HG03135 (cell line): ENCODE measurements around the gene BARD1.
"Not testable (repeated sequence)": the region's sequence is repeated elsewhere in the genome, so short reads cannot be mapped to it uniquely, and the experiment has no call there.

ENCODE experiments used
- ATAC-seq: cut with Tn5 transposase; IDR thresholded peaks from one replicate; pipeline ENCODE4 v1.9.1; 2021; ENCODE audit warnings: mild to moderate bottlenecking, moderate library complexity; ENCODE audit not compliant: unreplicated experiment

The BARD1 gene

DNA sequence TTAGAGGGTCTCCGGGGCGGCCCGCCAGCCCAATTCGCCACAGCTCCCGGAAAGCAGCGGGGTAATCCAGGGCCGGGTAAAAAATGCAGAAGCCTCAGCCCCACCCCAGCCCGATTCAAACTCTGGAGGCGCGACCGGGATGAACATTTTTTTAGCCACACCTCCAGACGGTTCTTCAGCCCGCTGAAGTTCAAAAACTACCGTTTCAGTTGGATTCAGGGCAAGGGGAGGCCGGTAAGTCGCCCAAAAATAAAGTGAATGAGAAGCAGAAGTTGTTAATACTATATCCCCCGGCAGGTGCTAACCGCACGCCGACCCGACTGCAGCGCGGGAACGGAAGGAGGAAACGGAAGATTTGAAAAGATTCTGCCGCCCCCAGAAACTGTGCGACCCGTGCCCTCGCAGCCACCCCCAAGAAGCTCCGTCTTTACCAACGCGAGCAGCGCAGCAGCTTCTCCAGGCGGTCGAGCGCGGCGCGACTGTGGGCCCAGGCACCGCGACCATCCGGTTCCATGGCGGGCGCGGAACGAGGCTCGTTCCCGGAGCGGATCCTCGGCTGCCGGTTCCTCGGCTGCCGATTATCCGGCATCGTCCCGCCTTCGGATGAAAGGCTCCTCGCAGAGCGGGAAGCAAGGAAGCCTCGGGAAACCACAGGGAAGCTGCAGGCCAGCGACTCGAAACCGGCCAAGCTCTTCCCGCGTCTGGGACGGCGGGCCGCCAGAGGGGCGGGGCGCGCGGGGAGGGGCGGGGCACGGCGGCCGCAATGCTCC, at the start of gene BARD1:
BARD1 (minus strand) TSS at position 703 of the 770 bp plus-strand sequence; CDS start at position 589, 114 bp downstream.
- peak; percentile 28 for ATAC-seq

DNA sequence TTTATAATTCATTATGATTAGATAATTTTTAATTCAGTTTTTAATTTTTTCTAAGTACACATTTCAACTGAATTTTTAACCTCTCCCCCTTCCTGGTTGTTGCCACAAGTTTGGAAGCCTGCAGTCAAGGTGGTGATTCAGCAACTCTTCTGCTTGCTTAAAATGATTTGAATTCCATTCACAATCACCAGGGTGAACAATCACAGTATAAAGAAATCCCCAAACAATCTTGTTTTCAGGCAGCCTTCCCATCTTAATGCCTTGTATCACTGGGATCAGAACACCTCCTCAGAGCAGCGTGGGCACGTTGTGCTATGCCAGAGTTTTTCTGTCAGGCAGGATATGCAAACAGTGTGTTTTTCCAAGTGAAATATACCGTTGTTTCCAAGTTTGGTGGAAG, 46.7 kb upstream of the BARD1 start:
- no peak for ATAC-seq

DNA sequence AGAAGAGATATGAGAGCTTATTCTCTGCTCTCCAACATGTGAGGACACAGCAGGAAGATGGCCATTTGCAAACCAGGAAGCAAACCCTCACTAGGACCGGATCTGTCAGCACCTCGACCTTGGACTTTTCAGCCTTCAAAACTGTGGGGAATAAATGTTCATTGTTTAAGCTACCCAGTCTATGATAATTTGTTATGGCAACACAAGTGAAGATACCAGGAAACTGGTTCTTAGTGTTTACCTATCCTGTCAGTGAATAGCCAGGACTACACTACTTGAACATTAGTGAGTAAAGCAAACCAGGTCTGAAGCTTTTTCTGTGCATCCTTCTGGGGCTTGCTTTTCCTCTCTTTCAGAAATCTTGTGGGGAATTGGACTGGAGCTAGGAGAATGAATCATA, 44.4 kb upstream of the BARD1 start:
- ATAC-seq: no peak

DNA sequence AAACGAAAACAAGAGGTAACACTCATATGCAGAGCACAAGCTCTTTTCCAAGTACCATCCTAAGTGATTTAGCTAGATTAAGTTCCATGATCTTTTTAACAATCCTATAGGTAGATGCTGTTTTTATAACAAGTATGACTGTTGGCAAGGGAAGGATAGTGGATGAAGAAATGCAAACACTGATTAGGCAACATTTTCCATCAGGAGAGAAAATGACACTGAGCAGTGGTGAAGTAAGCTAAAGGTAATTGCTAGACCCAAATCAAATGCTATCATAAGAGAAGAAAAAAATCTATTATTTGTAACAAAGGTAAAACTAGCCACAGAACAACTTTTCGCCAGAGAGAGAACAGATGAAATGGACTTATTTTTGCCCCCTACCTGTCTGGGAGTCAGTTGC, 34.3 kb upstream of the BARD1 start:
- no peak for ATAC-seq

DNA sequence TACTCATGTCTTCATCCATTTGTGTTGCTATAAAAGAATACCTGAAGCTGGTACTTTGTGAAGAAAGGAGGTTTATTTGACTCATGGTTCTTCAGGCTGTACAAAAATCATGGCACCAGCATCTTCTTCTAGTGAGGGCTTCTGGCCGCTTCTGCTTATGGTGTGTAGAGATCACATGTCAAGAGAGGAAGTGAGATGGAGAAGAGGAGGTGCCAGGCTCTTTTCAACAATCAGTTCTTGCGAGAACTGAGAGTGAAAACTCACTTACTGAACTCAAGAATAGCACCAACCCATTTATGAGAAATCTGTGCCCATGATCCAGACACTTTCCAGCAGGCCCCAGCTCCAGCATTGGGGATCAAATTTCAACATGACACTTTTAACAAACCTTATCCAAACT, 30.0 kb upstream of the BARD1 start:
- ATAC-seq: peak; percentile 87

DNA sequence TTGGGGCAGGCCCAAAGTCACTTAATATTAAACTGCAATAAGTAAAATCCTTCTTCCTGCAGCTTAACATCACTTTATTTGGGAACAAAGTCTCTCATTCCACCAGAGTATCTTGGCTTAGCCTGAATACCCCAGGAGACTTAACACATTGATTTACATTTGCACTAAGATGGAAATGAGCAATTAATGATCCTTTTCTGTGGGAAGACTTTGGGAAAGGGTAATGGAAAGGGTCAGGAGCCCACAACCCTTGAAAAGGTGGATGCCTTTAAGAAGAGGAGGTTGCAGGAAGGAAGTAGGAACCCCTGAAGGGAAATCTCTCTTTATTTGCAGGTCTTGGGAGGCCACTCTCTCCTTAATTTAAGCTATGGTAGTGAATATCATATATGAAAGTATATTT, 28.0 kb upstream of the BARD1 start:
- no peak for ATAC-seq

DNA sequence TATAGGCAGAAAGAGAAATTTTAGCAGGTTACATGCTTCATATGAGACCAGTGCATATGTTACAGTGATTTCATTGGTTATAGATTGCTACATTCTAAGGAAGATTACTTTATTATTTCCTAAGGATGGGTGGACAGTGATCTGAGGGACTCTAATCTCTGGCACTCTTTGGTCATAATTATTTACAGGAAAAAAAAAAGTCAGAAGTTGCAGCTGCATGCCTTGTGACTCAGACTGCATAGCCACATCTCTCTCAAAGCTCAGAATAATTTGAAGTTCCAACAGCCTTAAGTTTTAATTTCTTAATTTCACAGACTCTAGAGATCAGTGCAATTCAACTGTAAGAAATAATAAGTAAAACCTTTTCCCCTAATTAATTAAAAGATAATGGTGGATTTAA, 27.1 kb upstream of the BARD1 start:
- ATAC-seq: no peak

DNA sequence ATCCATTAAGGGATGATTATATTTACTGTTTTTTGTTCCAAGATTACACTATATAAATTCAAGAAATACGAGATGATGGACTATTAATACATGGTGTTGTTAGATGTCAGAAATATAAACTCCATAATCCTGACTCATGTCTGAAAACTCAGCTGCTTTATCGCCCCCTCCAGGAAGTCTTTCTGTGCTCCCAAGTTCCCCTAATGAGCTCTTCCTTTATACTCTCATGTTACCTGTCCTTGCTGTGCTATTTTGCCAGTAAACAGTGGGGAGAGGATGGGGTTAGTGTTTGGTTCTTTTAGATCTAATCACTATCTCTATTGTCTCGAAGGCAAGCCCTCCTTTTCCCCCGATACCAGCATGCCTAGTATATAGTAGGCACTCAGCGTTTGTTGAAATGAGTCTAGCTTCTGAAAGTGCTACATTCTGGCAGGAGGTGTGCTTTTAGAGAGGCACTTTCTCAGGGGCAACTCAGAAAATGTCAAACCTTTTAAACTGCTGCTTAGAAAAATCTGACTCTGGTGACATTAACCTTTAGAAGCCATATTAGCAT, 21.4 kb upstream of the BARD1 start:
- no peak for ATAC-seq

DNA sequence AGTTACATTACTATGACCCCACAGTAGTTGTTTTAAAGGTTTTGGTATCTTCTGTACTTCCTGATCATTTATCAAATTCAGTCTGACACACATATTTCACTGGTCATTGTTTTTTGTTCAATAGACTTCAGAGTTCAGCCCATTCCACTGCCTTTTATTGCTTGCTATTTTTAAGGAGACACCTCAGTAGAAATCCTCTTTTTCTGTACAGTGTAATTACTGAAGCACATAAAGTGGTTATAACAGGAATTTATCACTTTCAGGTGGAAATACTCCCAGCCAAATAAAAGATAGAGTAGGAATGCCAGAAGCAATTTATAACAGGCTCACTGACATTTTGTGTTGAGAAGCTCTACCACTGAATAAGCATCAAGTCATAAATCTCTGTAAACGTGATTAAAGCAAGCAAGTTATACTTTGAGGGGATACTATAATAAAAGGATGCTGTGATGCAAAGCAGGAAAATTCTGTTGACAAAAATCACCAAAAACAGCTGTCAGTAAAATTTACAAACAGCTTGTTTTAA, 6.6 kb upstream of the BARD1 start:
- ATAC-seq: no peak

DNA sequence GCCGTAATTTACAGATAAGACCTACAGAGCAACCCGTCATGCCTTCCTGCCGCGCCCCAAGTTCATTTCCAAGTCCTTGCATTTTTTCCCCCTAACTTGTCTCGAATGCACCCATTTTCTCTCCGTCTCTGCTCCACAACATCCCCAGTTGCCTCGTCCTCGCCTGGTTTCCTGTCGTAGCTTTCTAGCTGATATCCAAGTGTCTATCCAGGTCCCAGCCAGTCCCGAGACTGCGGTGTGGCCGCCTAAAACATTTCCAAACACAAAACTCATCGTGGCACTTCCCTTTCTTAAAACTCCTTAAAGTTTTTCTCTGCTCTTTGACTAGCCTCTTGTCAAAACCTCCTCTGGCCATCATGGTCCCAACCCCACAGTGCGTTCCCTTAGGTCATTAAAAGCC, 1.2 kb upstream of the BARD1 start:
- ATAC-seq: no peak

DNA sequence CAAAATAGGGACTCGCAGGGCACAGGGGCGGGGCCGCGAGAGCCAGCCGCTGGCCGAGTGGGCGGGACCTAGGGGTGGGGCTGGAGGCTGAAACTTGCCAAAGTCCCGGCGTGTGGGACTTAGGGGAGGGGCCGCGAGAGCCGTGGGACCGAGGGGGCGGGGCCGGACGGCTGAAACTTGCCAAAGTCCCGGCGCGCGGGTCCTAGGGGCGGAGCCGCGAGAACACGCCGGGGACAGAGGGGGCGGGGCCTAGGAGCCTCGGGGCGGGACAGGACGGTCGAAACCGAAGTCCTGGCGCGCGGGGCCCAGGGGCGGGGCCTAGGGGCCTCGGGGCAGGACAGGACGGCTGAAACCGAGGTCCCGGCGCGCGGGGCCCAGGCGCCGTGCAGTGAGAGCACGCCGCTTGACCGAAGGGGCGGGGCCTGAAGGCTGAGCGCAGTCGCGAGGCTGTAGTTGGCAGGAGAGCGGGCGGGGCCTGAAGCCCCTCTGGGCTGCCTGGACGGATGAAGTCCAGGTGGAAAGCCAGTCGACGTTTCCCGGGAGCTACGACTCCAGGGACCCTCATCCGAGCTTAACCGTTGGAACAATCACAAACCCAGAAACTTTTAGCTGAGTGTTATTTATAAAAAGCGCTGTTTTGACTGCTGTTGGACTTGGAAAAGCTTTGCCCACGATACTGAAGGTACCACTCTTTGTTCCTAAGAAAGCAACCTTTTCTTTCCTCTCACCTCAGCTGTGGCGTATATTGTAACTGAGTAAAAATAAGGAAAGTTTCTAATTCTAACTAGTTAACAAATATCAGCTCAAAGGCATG, 475 bp upstream of the BARD1 start:
- ATAC-seq: peak; percentile 86

DNA sequence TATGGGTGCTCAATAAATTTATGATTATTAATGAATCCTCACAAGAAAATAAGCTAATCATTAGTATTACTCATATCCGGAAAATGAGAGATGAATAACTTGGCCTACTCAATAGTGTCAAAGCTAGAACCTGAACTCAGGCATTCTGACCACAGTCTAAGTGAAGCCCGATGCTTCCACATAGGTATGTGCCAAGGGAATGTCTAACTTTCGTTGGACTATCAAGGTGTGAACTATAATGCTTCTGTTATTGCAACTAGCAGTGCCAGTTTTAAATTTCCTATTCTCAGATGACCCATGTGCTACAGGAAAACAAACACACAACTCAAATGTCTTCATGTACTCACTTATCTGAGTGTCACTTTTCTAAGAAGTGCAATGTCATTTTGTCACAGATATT, 1.8 kb downstream of the BARD1 start:
- no peak for ATAC-seq

DNA sequence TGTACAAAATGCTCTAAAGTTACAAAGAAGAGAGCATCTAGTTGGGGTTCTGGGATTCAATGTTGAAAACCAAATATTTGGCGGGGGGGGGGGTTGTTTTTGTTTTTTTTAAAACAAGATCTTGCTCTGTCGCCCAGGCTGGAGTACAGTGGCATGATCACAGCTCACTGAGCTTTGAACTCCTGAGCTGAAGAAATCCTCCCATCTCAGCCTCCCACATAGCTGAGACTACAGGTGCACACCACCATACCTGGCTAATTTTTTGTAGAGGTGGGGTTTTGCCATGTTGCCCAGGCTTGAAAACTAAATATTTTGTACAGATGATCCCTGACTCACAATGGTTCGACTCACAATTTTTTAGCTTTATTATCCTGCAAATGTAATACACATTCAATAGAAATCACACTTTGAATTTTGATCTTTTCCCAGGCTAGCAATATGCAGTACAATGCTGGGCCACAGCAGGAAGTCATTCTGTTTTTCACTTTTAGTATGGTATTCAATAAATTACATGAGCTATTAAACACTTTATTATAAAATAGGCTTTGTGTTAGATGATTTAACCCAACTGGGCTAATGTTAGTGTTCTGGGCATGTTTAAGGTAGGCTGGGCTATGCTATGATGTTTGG, 7.6 kb downstream of the BARD1 start:
- ATAC-seq: no peak

DNA sequence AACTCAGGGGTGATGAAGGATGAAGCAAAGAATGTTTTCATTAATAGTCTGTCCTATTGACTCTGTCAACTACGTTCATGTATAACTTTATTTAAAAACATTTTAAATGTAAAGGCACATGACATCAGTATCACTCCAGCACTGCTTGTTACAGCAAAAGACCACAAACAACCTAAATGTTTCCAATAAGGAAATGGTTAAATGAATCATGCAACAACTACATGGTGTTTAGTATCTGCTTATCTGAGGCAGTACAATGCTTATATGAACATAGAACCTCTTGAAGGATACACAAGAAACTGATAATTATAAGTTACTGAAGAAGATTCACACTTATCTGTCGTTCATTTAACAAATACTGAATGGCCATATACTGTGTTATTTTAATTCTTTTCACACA, 8.4 kb downstream of the BARD1 start:
- no peak for ATAC-seq

DNA sequence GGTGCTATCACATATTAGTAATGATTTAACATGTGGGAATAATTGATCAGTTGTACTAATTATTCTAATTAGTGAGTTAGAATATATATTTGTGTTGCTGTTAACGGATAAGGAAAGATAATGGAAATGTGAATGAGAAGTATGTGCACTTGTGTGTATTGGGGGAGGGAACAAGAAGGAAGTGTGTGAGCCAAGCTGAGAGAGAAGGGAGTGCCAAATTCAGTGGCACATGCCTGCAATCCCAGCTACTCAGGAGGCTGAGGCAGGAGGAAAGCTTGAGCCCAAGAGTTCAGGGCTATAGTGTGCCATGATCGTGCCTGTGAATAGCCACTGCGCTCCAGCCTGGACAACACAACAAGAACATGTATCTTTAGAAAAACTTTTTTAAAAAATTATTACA, 9.3 kb downstream of the BARD1 start:
- ATAC-seq: no peak

DNA sequence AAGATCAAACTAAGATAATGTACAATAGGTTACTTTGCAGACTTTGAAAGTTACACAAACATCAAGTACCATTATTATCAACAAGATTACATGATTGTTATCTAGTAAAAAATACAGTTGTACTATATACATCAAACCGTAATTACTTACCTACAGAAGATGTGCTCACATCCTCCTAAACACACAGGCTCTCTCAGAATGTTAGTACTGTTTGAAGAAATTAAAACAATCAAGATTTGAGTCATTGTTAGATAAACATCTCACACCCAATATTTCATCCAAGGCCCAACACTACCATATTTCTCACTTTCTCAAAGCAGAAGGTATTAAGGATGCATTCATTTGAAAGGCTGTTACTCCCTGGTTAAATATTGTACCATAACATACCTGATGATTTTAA, 12.6 kb downstream of the BARD1 start:
- ATAC-seq: no peak

DNA sequence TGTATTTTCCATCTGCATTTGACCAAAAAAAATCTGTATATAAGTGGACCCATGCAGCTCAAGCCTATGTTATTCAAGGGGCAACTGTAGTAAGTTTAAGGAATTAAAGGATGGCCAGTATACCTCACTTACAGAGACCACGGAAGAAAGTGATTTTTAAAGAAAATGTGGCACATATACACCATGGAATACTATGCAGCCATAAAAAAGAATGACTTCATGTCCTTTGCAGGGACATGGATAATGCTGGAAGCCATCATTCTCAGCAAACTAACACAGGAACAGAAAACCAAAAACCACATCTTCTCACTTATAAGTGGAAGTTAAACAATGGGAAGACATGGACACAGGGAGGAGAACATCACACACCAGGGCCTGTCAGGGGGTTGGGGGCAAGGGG, 26.3 kb downstream of the BARD1 start:
- not testable (repeated sequence) for ATAC-seq

DNA sequence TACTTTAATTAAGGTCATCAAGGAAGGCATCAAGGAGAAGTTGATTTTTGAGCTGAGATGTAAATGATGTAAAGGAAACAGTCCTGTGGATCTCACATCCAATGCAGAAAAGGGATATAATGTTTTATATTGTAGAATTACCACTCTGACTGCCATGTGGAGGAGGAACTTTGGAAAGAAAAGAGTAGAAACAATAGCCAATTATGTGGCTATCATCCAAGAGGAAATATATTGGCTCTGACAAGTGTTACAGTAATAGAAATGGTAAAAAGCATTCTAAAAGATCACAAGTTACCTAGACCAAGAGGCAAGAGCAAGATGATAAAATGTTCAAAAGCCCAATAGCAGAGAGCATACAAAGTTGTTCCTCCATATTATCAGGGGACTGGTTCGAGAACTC, 26.8 kb downstream of the BARD1 start:
- no peak for ATAC-seq

DNA sequence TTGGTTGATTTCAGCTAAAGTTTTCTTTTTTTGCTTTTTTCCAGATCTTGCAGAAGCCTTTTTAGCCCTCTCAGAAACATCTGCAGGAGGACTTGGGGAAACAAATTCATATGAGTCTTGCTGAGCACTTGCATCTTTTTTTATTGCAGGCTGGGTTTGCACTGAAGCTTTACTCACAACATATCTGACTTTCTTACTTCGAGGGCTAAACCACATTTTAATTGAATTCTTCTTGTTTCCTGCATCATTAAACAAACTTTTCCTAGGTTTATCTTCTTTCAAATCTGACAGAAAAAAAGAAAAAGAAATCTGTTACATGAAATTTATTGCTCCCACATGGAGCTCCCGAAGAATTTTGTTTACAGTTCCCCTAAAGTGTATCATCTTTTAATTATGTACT, 28.3 kb downstream of the BARD1 start:
- ATAC-seq: no peak

DNA sequence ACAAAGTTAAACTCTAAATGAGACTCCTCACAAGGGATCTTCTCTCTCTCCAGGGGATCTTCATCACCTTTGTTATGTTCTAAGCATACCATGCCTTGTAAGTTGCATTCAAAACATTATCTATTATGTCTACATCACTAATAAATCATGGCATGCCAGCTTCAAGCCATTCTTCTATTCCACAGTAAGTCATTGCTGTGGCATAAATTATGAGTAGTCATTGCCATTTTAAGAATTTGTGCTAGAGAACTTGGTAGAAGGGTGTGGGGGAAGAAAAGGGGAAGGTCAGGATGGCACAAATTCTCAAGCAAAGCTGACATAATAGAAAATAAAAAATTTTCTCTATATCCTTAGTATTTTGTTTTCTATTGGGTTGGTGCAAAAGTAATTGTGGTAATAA, 33.5 kb downstream of the BARD1 start:
- no peak for ATAC-seq

DNA sequence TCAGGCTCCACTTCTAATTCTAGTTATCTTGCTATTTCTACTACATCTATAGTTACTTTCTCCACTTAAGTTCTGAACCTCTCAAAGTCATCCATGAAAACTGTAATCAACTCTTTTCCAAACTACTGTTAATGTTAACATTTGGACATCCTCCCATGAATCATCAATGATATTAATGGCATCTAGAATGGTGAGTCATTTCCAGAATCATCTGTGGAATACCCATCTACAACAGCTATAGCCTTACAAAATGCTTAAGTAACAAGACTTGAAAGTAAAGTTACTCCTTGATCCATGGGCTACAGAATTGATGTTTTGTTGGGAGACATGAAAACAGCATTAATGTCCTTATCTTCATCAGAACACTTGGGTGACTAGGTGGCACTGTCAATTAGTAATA, 35.4 kb downstream of the BARD1 start:
- no peak for ATAC-seq
